ENCODE data around the gene PCBP3.

The PCBP3 gene

GRCh38 chr21:45985471-45986315 is 342.2 kb downstream of the PCBP3 start:
- no peak overlapping the region for H3K4me3 ChIP-seq (ENCODE audit: low read depth, low read length)
- DNase-seq, result no peak
- H3K27me3 ChIP-seq (ENCODE audit: insufficient read depth, low read depth, severe bottlenecking), result no peaks in the 10 kb centered on the region
- TF ChIP-seq, protein P1, sequence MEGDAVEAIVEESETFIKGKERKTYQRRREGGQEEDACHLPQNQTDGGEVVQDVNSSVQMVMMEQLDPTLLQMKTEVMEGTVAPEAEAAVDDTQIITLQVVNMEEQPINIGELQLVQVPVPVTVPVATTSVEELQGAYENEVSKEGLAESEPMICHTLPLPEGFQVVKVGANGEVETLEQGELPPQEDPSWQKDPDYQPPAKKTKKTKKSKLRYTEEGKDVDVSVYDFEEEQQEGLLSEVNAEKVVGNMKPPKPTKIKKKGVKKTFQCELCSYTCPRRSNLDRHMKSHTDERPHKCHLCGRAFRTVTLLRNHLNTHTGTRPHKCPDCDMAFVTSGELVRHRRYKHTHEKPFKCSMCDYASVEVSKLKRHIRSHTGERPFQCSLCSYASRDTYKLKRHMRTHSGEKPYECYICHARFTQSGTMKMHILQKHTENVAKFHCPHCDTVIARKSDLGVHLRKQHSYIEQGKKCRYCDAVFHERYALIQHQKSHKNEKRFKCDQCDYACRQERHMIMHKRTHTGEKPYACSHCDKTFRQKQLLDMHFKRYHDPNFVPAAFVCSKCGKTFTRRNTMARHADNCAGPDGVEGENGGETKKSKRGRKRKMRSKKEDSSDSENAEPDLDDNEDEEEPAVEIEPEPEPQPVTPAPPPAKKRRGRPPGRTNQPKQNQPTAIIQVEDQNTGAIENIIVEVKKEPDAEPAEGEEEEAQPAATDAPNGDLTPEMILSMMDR (IDR thresholded peaks at IDR 0.05; ENCODE audit: low read depth, low read length), result no peak
- peaks cover 22% of the 10 kb centered on the region for H3K36me3 ChIP-seq
- H3K27ac ChIP-seq, result no peak overlapping the region
- no peaks in the 10 kb centered on the region for H3K9me3 ChIP-seq (ENCODE audit: severe bottlenecking)

DNA sequence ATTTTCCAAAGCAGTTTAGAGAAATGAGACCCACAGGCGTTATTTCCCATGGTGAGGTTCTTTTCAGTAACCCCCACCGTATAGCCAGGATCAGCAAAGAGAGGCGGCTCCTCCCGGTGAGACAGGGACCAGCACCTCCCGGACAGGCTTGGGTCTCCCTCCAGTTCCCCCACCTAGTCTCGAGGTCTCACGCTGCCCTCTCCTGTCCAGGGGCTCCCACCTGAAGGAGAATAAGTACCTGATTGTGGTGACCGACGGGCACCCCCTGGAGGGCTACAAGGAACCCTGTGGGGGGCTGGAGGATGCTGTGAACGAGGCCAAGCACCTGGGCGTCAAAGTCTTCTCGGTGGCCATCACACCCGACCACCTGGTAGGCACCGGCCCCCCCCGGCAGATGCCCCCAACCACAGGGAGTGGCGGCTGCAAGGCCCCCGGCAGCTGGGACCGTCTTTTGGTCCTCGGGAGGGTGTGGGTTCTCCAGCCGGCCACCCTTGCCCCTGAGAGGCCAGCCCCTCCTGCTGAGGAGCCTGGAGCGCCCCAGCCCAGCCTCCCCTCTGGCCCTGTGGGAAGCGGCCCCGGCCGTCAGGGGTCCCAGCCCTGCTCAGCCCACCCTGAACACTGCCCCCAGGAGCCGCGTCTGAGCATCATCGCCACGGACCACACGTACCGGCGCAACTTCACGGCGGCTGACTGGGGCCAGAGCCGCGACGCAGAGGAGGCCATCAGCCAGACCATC is 343.0 kb downstream of the PCBP3 start:
- H3K36me3 ChIP-seq, result peaks cover 22% of the 10 kb centered on the region
- H3K4me3 ChIP-seq (ENCODE audit: low read depth, low read length), result no peak overlapping the region
- H3K9me3 ChIP-seq (ENCODE audit: severe bottlenecking), result no peaks in the 10 kb centered on the region
- no peaks in the 10 kb centered on the region for H3K27me3 ChIP-seq (ENCODE audit: insufficient read depth, low read depth, severe bottlenecking)
- TF ChIP-seq, protein P1 (IDR thresholded peaks at IDR 0.05; ENCODE audit: low read depth, low read length), result no peak
- no peak for DNase-seq
- H3K27ac ChIP-seq, result no peak overlapping the region

- DNase-seq, result peak; percentile 10
- H3K27me3 ChIP-seq (ENCODE audit: insufficient read depth, low read depth, severe bottlenecking), result no peaks in the 10 kb centered on the region
- H3K27ac ChIP-seq, result no peak overlapping the region
- TF ChIP-seq, protein P1 (IDR thresholded peaks at IDR 0.05; ENCODE audit: low read depth, low read length), result no peak
- H3K4me3 ChIP-seq (ENCODE audit: low read depth, low read length), result no peak overlapping the region
- H3K36me3 ChIP-seq, result peaks cover 22% of the 10 kb centered on the region
- H3K9me3 ChIP-seq (ENCODE audit: severe bottlenecking), result no peaks in the 10 kb centered on the region
Observed at GRCh38 chr21:45987121-45987711, 343.7 kb downstream of the PCBP3 start.

- H3K36me3 ChIP-seq, result peaks cover 25% of the 10 kb centered on the region
Observed at GRCh38 chr21:45988366-45989347, 345.1 kb downstream of the PCBP3 start.

More at GRCh38 chr21:45988366-45989347, 345.1 kb downstream of the PCBP3 start:
- DNase-seq, result peak; percentile 9
- peak overlapping the region; percentile 9; the same call in 1 of the 2 replicates for H3K27ac ChIP-seq
- H3K4me3 ChIP-seq (ENCODE audit: low read depth, low read length), result no peak overlapping the region
- no peaks in the 10 kb centered on the region for H3K27me3 ChIP-seq (ENCODE audit: insufficient read depth, low read depth, severe bottlenecking)
- H3K9me3 ChIP-seq (ENCODE audit: severe bottlenecking), result no peaks in the 10 kb centered on the region
- TF ChIP-seq, protein P1 (IDR thresholded peaks at IDR 0.05; ENCODE audit: low read depth, low read length), result no peak

All from WERI-Rb-1 (cell line).